Measurements from ENCODE around the gene IL36RN.

DNA sequence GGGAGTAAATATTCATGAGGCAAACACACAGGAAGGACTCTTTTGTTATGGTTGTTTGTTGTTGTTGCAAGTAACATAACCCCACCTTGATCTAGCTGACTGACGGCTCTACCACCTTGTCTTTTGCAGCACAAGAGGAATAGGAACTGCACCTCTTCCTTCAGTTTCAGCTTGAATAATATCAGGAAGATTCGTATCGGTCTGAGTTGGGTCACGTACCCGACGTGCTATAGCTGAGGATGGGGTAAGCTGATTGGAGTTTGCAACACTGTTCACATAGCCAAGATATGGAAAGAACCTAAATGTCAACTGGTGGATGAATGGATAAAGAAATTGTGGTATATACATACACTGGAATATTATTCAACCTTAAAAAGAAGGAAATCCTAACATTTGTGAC lies 53.9 kb downstream of the IL36RN start:
- no peak for TF ChIP-seq EZH2 (optimal IDR thresholded peaks at IDR 0.05; ENCODE audit: low read depth, low read length)
- TF ChIP-seq, protein P1, sequence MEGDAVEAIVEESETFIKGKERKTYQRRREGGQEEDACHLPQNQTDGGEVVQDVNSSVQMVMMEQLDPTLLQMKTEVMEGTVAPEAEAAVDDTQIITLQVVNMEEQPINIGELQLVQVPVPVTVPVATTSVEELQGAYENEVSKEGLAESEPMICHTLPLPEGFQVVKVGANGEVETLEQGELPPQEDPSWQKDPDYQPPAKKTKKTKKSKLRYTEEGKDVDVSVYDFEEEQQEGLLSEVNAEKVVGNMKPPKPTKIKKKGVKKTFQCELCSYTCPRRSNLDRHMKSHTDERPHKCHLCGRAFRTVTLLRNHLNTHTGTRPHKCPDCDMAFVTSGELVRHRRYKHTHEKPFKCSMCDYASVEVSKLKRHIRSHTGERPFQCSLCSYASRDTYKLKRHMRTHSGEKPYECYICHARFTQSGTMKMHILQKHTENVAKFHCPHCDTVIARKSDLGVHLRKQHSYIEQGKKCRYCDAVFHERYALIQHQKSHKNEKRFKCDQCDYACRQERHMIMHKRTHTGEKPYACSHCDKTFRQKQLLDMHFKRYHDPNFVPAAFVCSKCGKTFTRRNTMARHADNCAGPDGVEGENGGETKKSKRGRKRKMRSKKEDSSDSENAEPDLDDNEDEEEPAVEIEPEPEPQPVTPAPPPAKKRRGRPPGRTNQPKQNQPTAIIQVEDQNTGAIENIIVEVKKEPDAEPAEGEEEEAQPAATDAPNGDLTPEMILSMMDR (IDR thresholded peaks at IDR 0.05; ENCODE audit: low read length) = no peak

Data from MM.1S (cell line).